NCI-H748 treated with DMSO at 0.1 percent for 48 hours (cell line): ENCODE data around the gene TMX2.
A peak's percentile ranks its signal among the peaks of the same experiment; 100 is the strongest.
"Not testable (repeated sequence)": the region's sequence is repeated elsewhere in the genome, so short reads cannot be mapped to it uniquely, and the experiment has no call there.

Source experiments
- DNase-seq: peaks from one replicate; lab custom pipeline; 2025; lab: John Stamatoyannopoulos, UW

TMX2 gene

GRCh38 chr11:57713835-57714234, 1.4 kb downstream of the TMX2 start:
- no peak for DNase-seq

DNA sequence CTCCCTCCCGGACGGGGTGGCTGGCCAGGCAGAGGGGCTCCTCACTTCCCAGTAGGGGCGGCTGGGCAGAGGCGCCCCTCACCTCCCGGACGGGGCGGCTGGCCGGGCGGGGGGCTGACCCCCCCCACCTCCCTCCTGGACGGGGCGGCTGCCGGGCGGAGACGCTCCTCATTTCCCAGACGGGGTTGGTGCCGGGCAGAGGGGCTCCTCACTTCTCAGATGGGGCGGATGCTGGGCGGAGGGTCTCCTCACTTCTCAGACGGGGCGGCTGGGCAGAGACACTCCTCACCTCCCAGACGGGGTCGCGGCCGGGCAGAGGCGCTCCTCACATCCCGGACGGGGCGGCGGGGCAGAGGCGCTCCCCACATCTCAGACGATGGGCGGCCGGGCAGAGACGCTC, 4.3 kb downstream of the TMX2 start:
- DNase-seq = not testable (repeated sequence)

DNA sequence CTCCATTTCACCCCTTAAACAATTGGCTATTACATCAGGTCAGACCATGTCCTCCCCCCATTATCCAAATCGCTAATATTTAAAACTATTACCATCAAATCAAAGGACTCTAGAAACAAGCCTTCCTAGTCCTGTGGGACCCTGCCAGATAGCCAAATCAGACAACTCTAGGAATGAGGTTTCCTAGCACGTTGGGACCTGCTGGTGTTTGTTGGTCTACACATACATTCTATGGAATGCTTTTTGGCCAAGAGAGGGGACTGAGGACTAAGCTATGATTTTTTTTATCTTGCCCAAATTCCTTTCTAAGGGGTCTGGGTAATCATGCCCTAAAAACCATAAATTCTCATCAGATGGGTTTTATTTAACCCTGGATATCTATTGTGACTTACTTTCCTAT, 14.8 kb downstream of the TMX2 start:
- DNase-seq = no peak

DNA sequence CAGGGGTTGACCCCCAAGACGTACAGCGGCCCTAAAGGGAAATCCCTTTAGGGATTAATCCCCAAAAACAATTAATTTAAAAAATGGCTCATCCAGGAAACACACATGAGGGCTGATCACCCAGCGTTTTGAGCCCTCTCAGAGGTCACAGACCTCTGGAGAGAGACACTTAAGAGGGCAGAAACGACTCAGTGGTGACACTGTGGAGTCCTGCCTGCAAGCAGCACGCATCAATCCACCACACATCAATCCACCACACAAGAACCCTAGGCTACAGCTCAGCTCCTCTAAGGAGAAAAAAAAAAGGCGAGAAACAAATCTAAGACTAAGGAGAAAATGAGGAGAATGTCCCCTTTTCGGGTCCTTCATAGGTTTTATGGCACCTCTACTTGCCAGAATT, 16.4 kb downstream of the TMX2 start:
- no peak for DNase-seq

DNA sequence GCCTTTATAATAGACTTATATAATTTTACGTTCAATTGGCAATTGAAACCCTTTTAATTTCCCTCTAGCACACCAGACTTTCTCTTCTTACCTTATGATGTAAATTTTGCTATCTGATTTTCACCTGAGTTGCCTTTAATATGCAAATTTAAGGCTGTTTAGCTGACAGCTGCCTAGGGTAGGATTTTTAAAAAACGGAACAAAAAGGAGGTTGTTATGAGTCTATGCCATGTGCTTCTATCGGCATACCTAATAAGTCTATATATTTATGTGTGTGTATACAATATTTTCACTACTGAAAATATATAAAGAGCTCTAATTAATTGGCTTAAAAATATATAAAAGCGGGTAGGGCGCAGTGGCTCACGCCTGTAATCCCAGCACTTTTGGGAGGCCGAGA, 17.1 kb downstream of the TMX2 start:
- DNase-seq = no peak

DNA sequence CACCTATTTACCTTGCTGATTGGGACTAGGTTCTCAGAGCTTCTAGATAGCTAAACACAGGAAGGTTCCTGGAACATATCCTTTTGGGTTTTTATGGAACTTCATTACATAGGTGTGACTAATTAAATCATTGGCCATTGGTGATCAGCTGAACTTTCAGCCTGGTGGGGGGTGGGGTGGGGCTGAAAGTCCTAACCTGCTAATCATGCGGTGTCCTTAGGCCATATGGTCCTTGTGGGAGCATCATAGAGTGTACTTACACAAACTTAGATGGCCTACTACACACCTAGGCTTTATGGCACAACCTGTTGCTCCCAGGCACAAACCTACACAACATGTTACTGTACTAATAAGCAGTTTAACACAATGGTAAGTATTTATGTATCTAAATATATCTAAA, 20.3 kb downstream of the TMX2 start:
- DNase-seq = no peak

DNA sequence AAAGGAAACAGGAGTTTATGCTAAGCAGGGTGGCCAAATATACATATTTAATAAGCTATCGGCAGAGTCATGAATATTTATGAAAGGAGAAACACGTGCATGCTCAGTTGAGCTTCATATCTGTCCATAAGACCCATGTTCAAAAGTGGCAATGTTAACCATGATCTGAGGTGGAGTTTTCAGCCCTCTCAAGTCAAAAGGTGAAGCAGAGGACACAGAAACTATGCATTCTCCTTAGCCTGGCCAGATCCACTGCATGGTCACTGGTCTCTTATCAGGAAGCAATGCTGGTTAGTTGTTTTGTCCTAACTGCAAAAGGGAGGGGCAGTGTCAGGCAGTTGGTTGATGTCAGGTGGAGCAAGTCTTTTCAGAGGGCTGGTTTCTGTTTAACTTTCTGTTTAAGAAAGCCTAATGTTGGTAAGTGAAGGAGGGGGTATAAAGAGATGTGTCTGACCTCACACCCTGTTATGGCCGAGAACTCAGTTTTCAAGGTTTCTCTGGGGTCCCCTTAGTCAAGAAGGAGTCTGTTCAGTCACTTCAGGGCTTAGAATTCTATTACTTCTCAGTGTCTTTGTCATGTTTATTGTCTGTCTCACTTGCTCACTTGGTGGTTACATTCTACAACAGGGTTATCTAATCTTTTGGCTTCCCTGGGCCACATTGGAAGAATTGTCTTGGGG, 23.4 kb downstream of the TMX2 start:
- no peak for DNase-seq

DNA sequence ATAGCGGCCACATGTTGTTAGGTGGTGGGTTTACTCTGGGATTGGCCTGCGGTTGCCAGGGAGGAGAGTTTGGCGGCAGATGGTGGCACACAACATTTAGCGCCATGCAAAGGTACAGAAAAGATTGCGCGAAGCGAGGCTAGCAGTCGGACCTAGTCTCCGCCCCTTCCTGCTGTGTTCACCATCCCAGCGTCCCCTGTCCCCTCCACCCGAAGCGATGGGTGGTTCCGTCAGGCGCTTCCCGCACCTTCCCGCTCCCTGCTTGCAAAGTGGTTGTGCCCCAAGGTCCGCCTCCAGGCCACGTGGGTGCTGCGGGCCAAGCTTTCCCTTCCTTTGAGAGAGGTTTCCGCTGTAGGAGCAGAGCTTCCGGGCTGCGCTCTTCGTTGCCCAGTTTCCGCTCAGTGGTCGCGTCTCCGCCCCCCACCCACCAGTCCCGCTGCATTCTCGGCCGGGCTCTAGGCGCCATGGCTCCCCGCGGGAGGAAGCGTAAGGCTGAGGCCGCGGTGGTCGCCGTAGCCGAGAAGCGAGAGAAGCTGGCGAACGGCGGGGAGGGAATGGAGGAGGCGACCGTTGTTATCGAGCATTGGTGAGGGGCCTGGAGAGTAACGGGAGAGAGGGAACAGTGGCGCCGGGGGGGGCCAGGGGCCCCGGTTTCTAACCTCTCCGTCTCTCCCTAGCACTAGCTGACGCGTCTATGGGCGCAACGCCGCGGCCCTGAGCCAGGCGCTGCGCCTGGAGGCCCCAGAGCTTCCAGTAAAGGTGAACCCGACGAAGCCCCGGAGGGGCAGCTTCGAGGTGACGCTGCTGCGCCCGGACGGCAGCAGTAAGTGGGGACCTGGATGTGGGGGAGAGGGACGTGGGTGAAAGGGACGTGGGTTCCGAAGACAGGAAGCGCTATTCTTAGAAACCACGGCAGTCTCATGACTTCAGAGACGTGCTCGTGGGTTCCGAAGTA, 29.0 kb downstream of the TMX2 start, which contains the start of gene SELENOH:
Gene SELENOH, plus strand, starts transcription at position 360 of the 955 bp plus-strand sequence. Its CDS starts 105 bp downstream, at position 465.
- peak; percentile 94 for DNase-seq

GRCh38 chr11:57742087-57742452, 29.7 kb downstream of the TMX2 start:
- no peak for DNase-seq

- DNase-seq = no peak
Observed at GRCh38 chr11:57744357-57744756, 32.0 kb downstream of the TMX2 start.

- DNase-seq = no peak
Observed at GRCh38 chr11:57745206-57745605, 32.8 kb downstream of the TMX2 start.

- no peak for DNase-seq
Observed at GRCh38 chr11:57746920-57747319, 34.5 kb downstream of the TMX2 start.

DNA sequence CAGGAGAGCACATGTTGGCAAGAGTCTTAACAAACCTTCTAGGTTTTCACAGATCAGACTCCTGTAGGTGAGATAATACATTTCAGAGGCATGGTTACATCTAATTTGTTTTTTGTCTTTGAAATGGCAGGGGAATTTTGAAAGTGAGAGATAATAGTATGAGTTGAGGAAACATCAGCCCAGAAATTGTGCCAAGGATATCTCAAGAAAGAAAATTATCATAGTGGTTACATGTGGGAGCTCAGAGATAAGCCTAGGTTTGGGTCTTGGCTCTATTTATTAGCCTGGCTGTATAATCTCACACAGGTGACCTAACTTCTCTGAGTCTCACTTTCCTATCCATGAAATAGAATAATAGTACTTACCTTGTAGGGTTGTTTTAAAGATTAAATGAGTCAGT, 38.8 kb downstream of the TMX2 start:
- no peak for DNase-seq

DNA sequence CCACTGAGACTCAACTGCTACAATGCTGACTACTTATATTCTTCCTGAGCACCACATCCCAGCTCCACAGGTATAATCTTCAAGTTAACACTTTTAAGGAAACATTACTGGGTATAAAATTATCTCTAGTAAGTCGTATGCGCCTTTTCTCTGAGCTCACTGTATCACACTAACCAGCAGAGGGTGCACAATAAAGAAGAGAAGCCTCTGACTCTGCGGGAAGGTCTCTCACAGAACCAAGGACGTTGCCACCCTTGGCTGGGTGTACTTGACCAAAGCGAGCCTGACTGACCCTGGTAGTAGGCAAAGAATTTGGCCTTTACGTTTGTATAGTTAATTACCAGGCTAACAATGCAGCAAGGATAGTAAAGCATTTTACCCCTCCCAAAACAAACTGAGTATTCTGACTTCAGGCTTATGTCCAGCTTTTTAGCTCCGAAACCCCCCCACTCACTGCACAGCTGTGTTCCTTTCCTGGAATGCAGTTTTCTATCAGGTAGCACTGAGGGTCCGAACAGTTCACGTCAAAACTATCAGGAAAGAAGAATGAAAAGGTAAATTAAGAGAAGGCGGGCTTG, 39.4 kb downstream of the TMX2 start, which contains the start of gene BTBD18:
Gene BTBD18, minus strand, starts transcription at position 144 of the 578 bp plus-strand sequence. CDS start 631 bp downstream, outside the sequence.
- peak; percentile 6 for DNase-seq

GRCh38 chr11:57752954-57753353, 40.6 kb downstream of the TMX2 start:
- no peak for DNase-seq

DNA sequence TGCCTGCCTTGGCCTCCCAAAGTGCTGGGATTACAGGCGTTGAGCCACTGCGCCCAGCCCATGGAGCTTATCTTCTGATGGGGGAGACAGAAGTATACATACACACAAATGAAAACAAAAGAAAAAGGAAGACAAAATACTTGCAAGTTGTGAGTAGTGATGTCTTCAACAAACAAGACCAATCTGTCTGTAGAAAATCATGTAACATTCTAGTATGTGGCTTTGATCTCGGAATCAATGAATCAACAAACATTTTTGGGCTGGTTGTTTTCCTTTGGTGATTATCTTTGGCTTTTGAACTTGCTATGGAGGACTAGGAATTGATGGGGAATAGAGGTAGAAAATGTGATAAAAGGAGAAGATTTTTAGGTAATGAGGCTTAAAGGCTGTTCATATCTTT, 45.8 kb downstream of the TMX2 start:
- no peak for DNase-seq

DNA sequence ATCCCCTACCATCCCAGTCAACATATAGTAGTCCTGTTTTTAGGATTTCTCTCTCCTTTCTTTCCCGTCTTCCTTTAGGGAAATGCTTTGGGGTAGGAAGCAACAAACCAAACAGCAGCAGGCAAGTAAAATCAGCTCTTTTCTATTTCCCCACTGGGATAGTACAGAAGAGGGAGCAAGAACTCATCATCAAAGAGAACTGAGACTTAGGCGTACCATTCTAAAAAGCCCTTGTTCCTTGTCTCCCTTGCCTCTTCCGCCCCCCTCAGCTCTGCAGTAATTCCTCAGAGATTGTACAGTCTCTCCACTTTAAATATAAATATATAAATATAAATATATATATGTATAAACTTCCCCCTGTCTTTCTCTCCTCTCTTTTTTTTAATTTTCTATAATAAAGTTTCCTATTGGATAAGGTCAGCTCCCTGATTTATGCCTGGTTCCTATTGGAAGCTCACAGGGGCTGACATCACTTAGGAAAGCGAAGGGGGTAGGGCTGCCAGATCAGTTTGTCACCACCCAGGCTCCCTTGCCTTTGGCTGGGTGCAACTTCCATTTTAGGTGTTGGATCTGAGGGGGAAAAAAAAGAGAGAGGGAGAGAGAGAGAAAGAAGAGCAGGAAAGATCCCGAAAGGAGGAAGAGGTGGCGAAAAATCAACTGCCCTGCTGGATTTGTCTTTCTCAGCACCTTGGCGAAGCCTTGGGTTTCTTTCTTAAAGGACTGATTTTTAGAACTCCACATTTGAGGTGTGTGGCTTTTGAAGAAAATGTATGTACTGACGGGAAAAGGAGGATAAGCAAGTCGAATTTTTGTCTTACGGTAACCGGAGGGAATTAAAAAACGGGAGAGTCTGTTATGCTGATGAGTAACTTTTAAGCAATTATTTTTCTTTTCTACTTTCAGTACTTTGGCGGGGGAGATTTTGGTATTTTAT, 49.2 kb downstream of the TMX2 start, which contains the start of gene CTNND1:
Gene CTNND1, plus strand, starts transcription at position 502 of the 934 bp plus-strand sequence. CDS start 29,677 bp downstream, outside the sequence.
- DNase-seq = peak; percentile 89

DNA sequence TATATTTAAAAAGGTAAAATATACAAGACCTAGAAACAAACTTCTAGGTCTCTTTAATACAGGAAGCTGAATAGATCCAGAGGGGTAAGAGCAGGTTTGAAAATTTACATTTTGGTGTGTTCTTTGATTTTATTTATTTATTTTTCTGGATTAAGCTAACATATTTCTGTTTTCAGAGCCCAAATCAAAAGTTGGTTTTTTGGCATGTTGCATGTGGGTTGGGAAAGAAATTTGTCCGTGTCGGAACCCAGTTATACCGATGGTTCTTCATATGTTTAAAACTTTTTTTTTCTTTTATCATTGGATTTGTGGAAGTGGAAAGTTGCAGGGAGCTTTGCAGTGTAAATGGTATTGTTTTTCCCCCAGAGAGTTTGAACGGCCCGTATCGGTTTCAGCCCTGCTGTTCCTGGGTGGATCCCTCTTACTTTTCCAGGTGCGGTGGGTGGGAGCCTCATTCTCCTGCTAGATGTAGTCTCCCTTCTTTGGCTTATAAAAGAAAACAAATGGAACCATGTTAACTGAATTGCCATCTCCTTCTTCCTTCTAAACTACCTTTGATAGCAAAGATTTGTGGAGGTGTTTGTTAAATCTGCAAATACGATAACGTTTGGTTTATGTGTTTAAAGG, 50.0 kb downstream of the TMX2 start:
- no peak for DNase-seq

- no peak for DNase-seq
Observed at GRCh38 chr11:57763568-57763967, 51.2 kb downstream of the TMX2 start.

GRCh38 chr11:57764021-57764420, 51.6 kb downstream of the TMX2 start:
- no peak for DNase-seq

GRCh38 chr11:57764566-57764965, 52.2 kb downstream of the TMX2 start:
- DNase-seq = no peak
